A549 (cell line): ENCODE data around the gene TMPRSS2. TPM values are rescaled to one million over a fixed set of nuclear protein-coding genes. Genes with fewer than 3 reads are reported as not detected.
A peak's percentile ranks its signal among the peaks of the same experiment; 100 is the strongest.

Experiments
- ATAC-seq, 2 experiments: fragments of 200-7000 bp in 1 of 2; fragments of >200 bp in 1 of 2; cut with Nextera tagmentation in 1 of 2; cut with Tn5 transposase in 1 of 2; 3 replicates each; pipeline versions ENCODE4 v1.8.0 to v1.9.1; 2018 to 2020; ENCODE audit warnings: mild to moderate bottlenecking in 1 of 2, moderate library complexity in 1 of 2
- CTCF ChIA-PET: fragments of 300-600 bp; sonication (Branson Sonifier 250); formaldehyde crosslinking; extraction: SDS; loops from one replicate; lab custom pipeline; 2021; ENCODE audit warnings: antibody characterized with exemption, inconsistent platforms; lab: Yijun Ruan, JAX
- POLR2A ChIA-PET: fragments of 350-600 bp; formaldehyde crosslinking; extraction: SDS; loops from one replicate; lab custom pipeline; 2021; ENCODE audit warnings: antibody characterized with exemption, inconsistent platforms; lab: Yijun Ruan, JAX
- DNase-seq, 2 experiments: peaks; one replicate each; pipeline versions ENCODE4 v3.0.0 to v3.0.0-alpha.2; 2011 to 2016; ENCODE audit warnings: low read depth in 1 of 2, low spot score in 1 of 2
- FAIRE-seq: peaks from 2 replicates; lab custom pipeline; 2011; peaks lifted over from hg19 to GRCh38; lab: Jason Lieb, UNC
- H3K27ac ChIP-seq, 2 experiments: fragments of >200 bp; sonication (Bioruptor Twin); formaldehyde crosslinking; 3 replicates each; pipeline ENCODE4 v1.5.1; 2016 to 2017
- H3K4me1 ChIP-seq: fragments of >200 bp; sonication (Bioruptor Twin); formaldehyde crosslinking; 3 replicates; pipeline ENCODE4 v1.6.1; 2016
- H3K4me2 ChIP-seq: fragments of >200 bp; sonication (Bioruptor Twin); formaldehyde crosslinking; 3 replicates; pipeline ENCODE4 v1.6.1; 2016
- H3K4me3 ChIP-seq: fragments of >200 bp; sonication (Bioruptor Twin); formaldehyde crosslinking; 3 replicates; pipeline ENCODE4 v1.5.1; 2016
- H3K9me3 ChIP-seq: fragments of >200 bp; sonication (Bioruptor Twin); formaldehyde crosslinking; 3 replicates; pipeline ENCODE4 v1.6.1; 2016
- CBX2 ChIP-seq: fragments of 200-600 bp; sonication (generic); IDR thresholded peaks from 2 replicates; pipeline ENCODE4 v1.6.1; 2016; ENCODE audit warnings: low read depth, mild to moderate bottlenecking, borderline replicate concordance
- CEBPB ChIP-seq, 2 experiments: fragments of >200 bp in 1 of 2; sonication (Bioruptor Twin) in 1 of 2; formaldehyde crosslinking in 1 of 2; IDR thresholded peaks; 2 replicates each; pipeline ENCODE4 v1.6.1; 2012 to 2016
- CHD4 ChIP-seq: fragments of 200-600 bp; sonication (generic); IDR thresholded peaks from 2 replicates; pipeline ENCODE4 v1.6.1; 2016; ENCODE audit warnings: antibody characterized with exemption, mild to moderate bottlenecking, borderline replicate concordance
- CTCF ChIP-seq: fragments of >200 bp; sonication (Bioruptor Twin); formaldehyde crosslinking; IDR thresholded peaks from 3 replicates; pipeline ENCODE4 v1.5.1; 2016
- EHMT2 ChIP-seq: fragments of 200-600 bp; sonication (generic); IDR thresholded peaks from 2 replicates; pipeline ENCODE4 v1.6.1; 2016; ENCODE audit warnings: antibody characterized with exemption, low read depth, mild to moderate bottlenecking, moderate library complexity
- ELK1 ChIP-seq: fragments of 150-350 bp; IDR thresholded peaks from 2 replicates; pipeline ENCODE4 v1.6.1; 2014; ENCODE audit warnings: low read depth, mild to moderate bottlenecking, low read length
- EP300 ChIP-seq, 2 experiments: fragments of >200 bp; sonication (Bioruptor Twin); formaldehyde crosslinking; IDR thresholded peaks; 2 replicates in 1 of 2; 3 replicates in 1 of 2; pipeline ENCODE4 v1.6.1; 2016 to 2017
- HOXB13 ChIP-seq: fragments of 250-450 bp; sonication (Bioruptor Pico); IDR thresholded peaks from 2 replicates; pipeline ENCODE4 v1.5.0; 2020; ENCODE audit warnings: low read depth, mild to moderate bottlenecking, moderate library complexity
- HOXB5 ChIP-seq: fragments of 250-450 bp; sonication (Bioruptor Pico); IDR thresholded peaks from 2 replicates; pipeline ENCODE4 v1.5.0; 2020; ENCODE audit warnings: mild to moderate bottlenecking, moderate library complexity
- MAX ChIP-seq: IDR thresholded peaks from 2 replicates; pipeline ENCODE4 v1.6.1; 2012
- MYC ChIP-seq: IDR thresholded peaks from 2 replicates; pipeline ENCODE4 v1.6.1; 2012; ENCODE audit warnings: mild to moderate bottlenecking, inconsistent platforms, low read length, improper control_type of control experiment, borderline replicate concordance
- NPAS2 ChIP-seq: fragments of 250-450 bp; sonication (Bioruptor Pico); IDR thresholded peaks from 2 replicates; pipeline ENCODE4 v1.8.0; 2022; ENCODE audit warnings: mild to moderate bottlenecking, moderate library complexity, borderline replicate concordance
- POLR2A ChIP-seq: IDR thresholded peaks from 2 replicates; pipeline ENCODE4 v1.6.1; 2012; ENCODE audit warnings: mild to moderate bottlenecking, low read length
- RAD21 ChIP-seq, 2 experiments: fragments of >200 bp in 1 of 2; sonication (Bioruptor Twin) in 1 of 2; formaldehyde crosslinking in 1 of 2; IDR thresholded peaks in 1 of 2; conservative IDR thresholded peaks in 1 of 2; 2 replicates in 1 of 2; 3 replicates in 1 of 2; pipeline ENCODE4 v1.6.1; 2012 to 2018; ENCODE audit warnings: inconsistent platforms in 1 of 2
- RARB ChIP-seq: fragments of 250-450 bp; sonication (Bioruptor Pico); IDR thresholded peaks from 2 replicates; pipeline ENCODE4 v1.8.0; 2021; ENCODE audit warnings: mild to moderate bottlenecking, moderate library complexity
- RFX5 ChIP-seq: fragments of 450-650 bp; IDR thresholded peaks from 2 replicates; pipeline ENCODE4 v1.7.1; 2014; ENCODE audit warnings: antibody characterized with exemption, mild to moderate bottlenecking, moderate library complexity
- RNF2 ChIP-seq: fragments of 200-600 bp; sonication (generic); IDR thresholded peaks from 2 replicates; pipeline ENCODE4 v1.6.1; 2016; ENCODE audit warnings: low read depth, mild to moderate bottlenecking, antibody characterized with exemption, moderate library complexity, borderline replicate concordance
- SMC3 ChIP-seq: fragments of >200 bp; sonication (Bioruptor Twin); formaldehyde crosslinking; IDR thresholded peaks from 3 replicates; pipeline ENCODE4 v1.6.1; 2018; ENCODE audit warnings: inconsistent platforms
- ZNF302 ChIP-seq: fragments of 250-450 bp; sonication (Bioruptor Pico); IDR thresholded peaks from 2 replicates; pipeline ENCODE4 v1.9.0; 2021; ENCODE audit warnings: inconsistent platforms, mild to moderate bottlenecking, moderate library complexity
- WGBS: methylation state at CpG from one replicate; pipeline ENCODE4 v1.1.6; 2017; ENCODE audit errors: missing lambda C conversion rate; 5-methylcytosine and 5-hydroxymethylcytosine counted together
- polyA plus RNA-seq, 4 experiments: library from polyadenylated mRNA; depleted of rRNA in 3 of 4; stranded (reverse); fragments of >200 nt; fragmentation: RNase III in 1 of 4; extraction: RNeasy Plus Mini Kit Qiagen cat#74134 plus additional on column Dnase treatment in 1 of 4; gene quantifications; 2 replicates in 3 of 4; 3 replicates in 1 of 4; pipeline ENCODE4 v1.2.3, GENCODE V29; 2011 to 2017
- TF ChIP-seq, protein P1 (sequence below): fragments of 250-450 bp; sonication (Bioruptor Pico); IDR thresholded peaks from 2 replicates; pipeline ENCODE4 v1.5.0; 2020; ENCODE audit warnings: low read depth, mild to moderate bottlenecking, moderate library complexity
- TF ChIP-seq, protein P2 (sequence below): fragments of >200 bp; sonication (Bioruptor Twin); formaldehyde crosslinking; IDR thresholded peaks from 2 replicates; pipeline ENCODE4 v1.6.1; 2016
- TF ChIP-seq, protein P3 (sequence below): fragments of 200-600 bp; sonication (generic); IDR thresholded peaks from 2 replicates; pipeline ENCODE4 v1.6.1; 2016; ENCODE audit warnings: antibody characterized with exemption, mild to moderate bottlenecking, moderate library complexity

Gene TMPRSS2
- polyA plus RNA-seq, 2 of the 4 experiments (the other 2 are of a cell fraction), result not detected

GRCh38 chr21:41506611-41507520 is 1.1 kb downstream of the TMPRSS2 start:
- Histone ChIP-seq H3K4me3 (peak overlapping the region; percentile 41; the same call in 2 of the 3 replicates), H3K4me2 (peak overlapping the region; percentile 78), H3K4me1 (no peaks in the 10 kb centered on the region), H3K27ac (no peak overlapping the region), H3K9me3 (no peaks in the 10 kb centered on the region)
- DNase-seq (peak in 1 of 2 experiments; percentile 3), FAIRE-seq (no peak), ATAC-seq (peak in 1 of 2 experiments; percentile 50; a peak in 3 of 6 replicates)
- 81% methylated on average over 5 of the region's 64 CpGs for WGBS
- POLR2A ChIA-PET, result no interaction called here
- CTCF ChIA-PET, result interaction anchor here (0.8 kb wide), 1 partner anchor 10 kb away, joined by 3 read pairs; no protein-coding TSS in a partner anchor
- TF ChIP-seq MYC, result no peak
- no peak for TF ChIP-seq CBX2
- no peak for TF ChIP-seq EP300 (IDR thresholded peaks at IDR 0.05)
- no peak for TF ChIP-seq RARB
- no peak for TF ChIP-seq RFX5
- no peak for TF ChIP-seq POLR2A
- TF ChIP-seq RNF2, result no peak
- TF ChIP-seq ELK1, result no peak
- TF ChIP-seq CTCF, result no peak
- TF ChIP-seq CEBPB (IDR thresholded peaks at IDR 0.05), result no peak
- TF ChIP-seq, protein P1, sequence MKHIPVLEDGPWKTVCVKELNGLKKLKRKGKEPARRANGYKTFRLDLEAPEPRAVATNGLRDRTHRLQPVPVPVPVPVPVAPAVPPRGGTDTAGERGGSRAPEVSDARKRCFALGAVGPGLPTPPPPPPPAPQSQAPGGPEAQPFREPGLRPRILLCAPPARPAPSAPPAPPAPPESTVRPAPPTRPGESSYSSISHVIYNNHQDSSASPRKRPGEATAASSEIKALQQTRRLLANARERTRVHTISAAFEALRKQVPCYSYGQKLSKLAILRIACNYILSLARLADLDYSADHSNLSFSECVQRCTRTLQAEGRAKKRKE (CRISPR knock-in tag), result no peak
- no peak for TF ChIP-seq NPAS2 (CRISPR knock-in tag)

DNA sequence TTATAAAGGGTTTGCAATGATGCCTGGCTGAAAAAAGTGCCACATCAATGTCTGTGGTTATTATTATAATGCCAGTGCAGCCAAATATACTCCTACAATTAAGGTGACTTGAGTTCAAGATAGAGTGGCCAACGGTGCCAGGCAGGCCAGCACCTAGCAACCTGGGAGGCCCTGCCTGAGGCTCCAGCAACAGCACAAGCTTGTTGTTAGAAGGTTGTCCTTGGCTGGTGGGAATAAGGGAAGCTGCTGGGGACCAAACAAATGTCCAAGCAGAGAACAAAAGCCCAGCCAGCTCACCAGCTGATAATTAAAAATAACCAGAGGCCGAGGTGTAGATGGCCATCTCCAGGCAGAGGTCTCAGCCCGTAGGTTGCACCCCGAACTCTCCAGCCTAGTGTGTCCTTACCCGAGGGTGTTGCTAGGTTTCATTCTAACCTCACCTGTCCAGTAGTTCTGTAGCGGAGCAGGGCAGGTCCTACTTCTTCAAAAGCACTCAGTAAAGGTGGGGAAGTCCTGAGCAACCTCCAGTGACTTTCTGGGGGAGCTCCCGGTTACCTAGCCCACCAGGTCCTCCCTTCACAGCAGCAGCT is 1.9 kb downstream of the TMPRSS2 start:
- Histone ChIP-seq H3K4me2 (no peak overlapping the region), H3K9me3 (no peaks in the 10 kb centered on the region), H3K27ac (no peak overlapping the region), H3K4me3 (no peak overlapping the region), H3K4me1 (no peaks in the 10 kb centered on the region)
- FAIRE-seq (no peak), DNase-seq (no peak), ATAC-seq (no peak)
- WGBS, result 38% methylated on average over 7 of the region's 7 CpGs
- ChIA-PET POLR2A (no interaction called here), CTCF (interaction anchor here (0.7 to 0.8 kb wide), 2 partner anchors 10 to 272 kb away, joined by 3 read pairs; no protein-coding TSS in a partner anchor)
- TF ChIP-seq ZNF302 (CRISPR knock-in tag) (no peak), MAX (no peak), CHD4 (no peak), HOXB13 (CRISPR knock-in tag) (no peak), HOXB5 (CRISPR knock-in tag) (no peak), POLR2A (no peak), EHMT2 (no peak), SMC3 (no peak), RNF2 (no peak), EP300 (IDR thresholded peaks at IDR 0.05) (no peak), RAD21 (conservative IDR thresholded peaks at IDR 0.05 in 1 of 2, IDR thresholded peaks at IDR 0.05 in 1 of 2) (no peak), MYC (no peak)
- TF ChIP-seq, protein P2, sequence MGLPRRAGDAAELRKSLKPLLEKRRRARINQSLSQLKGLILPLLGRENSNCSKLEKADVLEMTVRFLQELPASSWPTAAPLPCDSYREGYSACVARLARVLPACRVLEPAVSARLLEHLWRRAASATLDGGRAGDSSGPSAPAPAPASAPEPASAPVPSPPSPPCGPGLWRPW, result no peak
- TF ChIP-seq, protein P3, sequence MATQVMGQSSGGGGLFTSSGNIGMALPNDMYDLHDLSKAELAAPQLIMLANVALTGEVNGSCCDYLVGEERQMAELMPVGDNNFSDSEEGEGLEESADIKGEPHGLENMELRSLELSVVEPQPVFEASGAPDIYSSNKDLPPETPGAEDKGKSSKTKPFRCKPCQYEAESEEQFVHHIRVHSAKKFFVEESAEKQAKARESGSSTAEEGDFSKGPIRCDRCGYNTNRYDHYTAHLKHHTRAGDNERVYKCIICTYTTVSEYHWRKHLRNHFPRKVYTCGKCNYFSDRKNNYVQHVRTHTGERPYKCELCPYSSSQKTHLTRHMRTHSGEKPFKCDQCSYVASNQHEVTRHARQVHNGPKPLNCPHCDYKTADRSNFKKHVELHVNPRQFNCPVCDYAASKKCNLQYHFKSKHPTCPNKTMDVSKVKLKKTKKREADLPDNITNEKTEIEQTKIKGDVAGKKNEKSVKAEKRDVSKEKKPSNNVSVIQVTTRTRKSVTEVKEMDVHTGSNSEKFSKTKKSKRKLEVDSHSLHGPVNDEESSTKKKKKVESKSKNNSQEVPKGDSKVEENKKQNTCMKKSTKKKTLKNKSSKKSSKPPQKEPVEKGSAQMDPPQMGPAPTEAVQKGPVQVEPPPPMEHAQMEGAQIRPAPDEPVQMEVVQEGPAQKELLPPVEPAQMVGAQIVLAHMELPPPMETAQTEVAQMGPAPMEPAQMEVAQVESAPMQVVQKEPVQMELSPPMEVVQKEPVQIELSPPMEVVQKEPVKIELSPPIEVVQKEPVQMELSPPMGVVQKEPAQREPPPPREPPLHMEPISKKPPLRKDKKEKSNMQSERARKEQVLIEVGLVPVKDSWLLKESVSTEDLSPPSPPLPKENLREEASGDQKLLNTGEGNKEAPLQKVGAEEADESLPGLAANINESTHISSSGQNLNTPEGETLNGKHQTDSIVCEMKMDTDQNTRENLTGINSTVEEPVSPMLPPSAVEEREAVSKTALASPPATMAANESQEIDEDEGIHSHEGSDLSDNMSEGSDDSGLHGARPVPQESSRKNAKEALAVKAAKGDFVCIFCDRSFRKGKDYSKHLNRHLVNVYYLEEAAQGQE, result no peak
- TF ChIP-seq, all 56 proteins: peak for 0
